GM23338 (cell line): ENCODE data around the gene TMEM244. TPM values are rescaled to one million over a fixed set of nuclear protein-coding genes. Genes with fewer than 3 reads are reported as not detected.

Source experiments
- ATAC-seq: fragments of 200-7000 bp; cut with Tn5 transposase; 3 replicates; pipeline ENCODE4 v1.9.1; 2020
- DNase-seq: peaks from one replicate; pipeline ENCODE4 v3.0.0-alpha.2; 2015; ENCODE audit warnings: low spot score
- H2AFZ ChIP-seq: fragments of 200-600 bp; sonication (generic); 2 replicates; pipeline ENCODE4 v1.8.0; 2016; ENCODE audit warnings: antibody characterized with exemption, mild to moderate bottlenecking, moderate library complexity
- H3F3A ChIP-seq: fragments of 200-600 bp; sonication (generic); replicated peaks from 2 replicates; pipeline ENCODE4 v1.8.0; 2017; ENCODE audit warnings: antibody characterized with exemption, mixed run types, low read depth
- H3K27ac ChIP-seq: fragments of 200-600 bp; sonication (generic); 2 replicates; pipeline ENCODE4 v1.6.1; 2016; ENCODE audit warnings: low read depth
- H3K27me3 ChIP-seq: fragments of 200-600 bp; sonication (generic); 2 replicates; pipeline ENCODE4 v1.8.0; 2016; ENCODE audit warnings: mild to moderate bottlenecking, mixed run types, moderate library complexity; ENCODE audit not compliant: insufficient read depth
- H3K36me3 ChIP-seq: fragments of 200-600 bp; sonication (generic); 2 replicates; pipeline ENCODE4 v1.8.0; 2016; ENCODE audit warnings: mild to moderate bottlenecking; ENCODE audit not compliant: insufficient read depth
- H3K4me1 ChIP-seq: fragments of 200-600 bp; sonication (generic); 2 replicates; pipeline ENCODE4 v1.8.0; 2016; ENCODE audit warnings: mild to moderate bottlenecking, moderate library complexity; ENCODE audit not compliant: insufficient read depth
- H3K4me2 ChIP-seq: fragments of 200-600 bp; sonication (generic); 2 replicates; pipeline ENCODE4 v1.7.1; 2017; ENCODE audit warnings: mixed run types
- H3K4me3 ChIP-seq: fragments of 200-600 bp; sonication (generic); 2 replicates; pipeline ENCODE4 v1.6.1; 2016; ENCODE audit warnings: mixed run types
- H3K79me2 ChIP-seq: fragments of 200-600 bp; sonication (generic); replicated peaks from 2 replicates; pipeline ENCODE4 v1.8.0; 2017; ENCODE audit warnings: mild to moderate bottlenecking; ENCODE audit not compliant: insufficient read depth
- H3K9me2 ChIP-seq: fragments of 200-600 bp; sonication (generic); 2 replicates; pipeline ENCODE4 v1.8.0; 2017; ENCODE audit not compliant: insufficient read depth
- H4K20me1 ChIP-seq: fragments of 200-600 bp; sonication (generic); replicated peaks from 2 replicates; pipeline ENCODE4 v1.8.0; 2017; ENCODE audit warnings: mild to moderate bottlenecking; ENCODE audit not compliant: insufficient read depth
- H3K27ac Mint-ChIP-seq: 2 replicates; pipeline ENCODE4 v1.8.0; 2020; ENCODE audit warnings: inconsistent platforms, mild to moderate bottlenecking, moderate library complexity, mixed read lengths
- H3K27me3 Mint-ChIP-seq: 3 replicates; pipeline ENCODE4 v1.8.0; 2022; ENCODE audit warnings: low read depth, mild to moderate bottlenecking, moderate library complexity, mixed read lengths, inconsistent platforms; ENCODE audit not compliant: insufficient read depth, poor library complexity
- H3K36me3 Mint-ChIP-seq: 3 replicates; pipeline ENCODE4 v1.8.0; 2021; ENCODE audit warnings: low read depth, mild to moderate bottlenecking, inconsistent platforms, moderate library complexity, mixed read lengths
- H3K4me1 Mint-ChIP-seq: 3 replicates; pipeline ENCODE4 v1.8.0; 2020; ENCODE audit warnings: mild to moderate bottlenecking, inconsistent platforms, mixed read lengths
- H3K4me3 Mint-ChIP-seq: 3 replicates; pipeline ENCODE4 v1.8.0; 2021; ENCODE audit warnings: moderate library complexity, mild to moderate bottlenecking, inconsistent platforms, mixed read lengths
- H3K9me3 Mint-ChIP-seq: 3 replicates; pipeline ENCODE4 v1.8.0; 2020; ENCODE audit warnings: moderate library complexity, mild to moderate bottlenecking, inconsistent platforms, mixed read lengths
- CREB1 ChIP-seq: fragments of 250-450 bp; sonication (Bioruptor Pico); IDR thresholded peaks from 2 replicates; pipeline ENCODE4 v1.5.0; 2020; ENCODE audit warnings: low read depth, mild to moderate bottlenecking, moderate library complexity
- ETS1 ChIP-seq: IDR thresholded peaks from 2 replicates; pipeline ENCODE4 v1.6.1; 2016; ENCODE audit warnings: antibody characterized with exemption
- EZH2 ChIP-seq: fragments of 200-600 bp; sonication (generic); IDR thresholded peaks from one replicate; pipeline ENCODE4 v1.8.0; 2017; ENCODE audit warnings: antibody characterized with exemption, mild to moderate bottlenecking, low read depth; ENCODE audit not compliant: unreplicated experiment
- EZH2phosphoT487 ChIP-seq: fragments of 200-600 bp; sonication (generic); IDR thresholded peaks from one replicate; pipeline ENCODE4 v1.8.1; 2018; ENCODE audit warnings: antibody characterized with exemption; ENCODE audit not compliant: unreplicated experiment
- JUNB ChIP-seq: IDR thresholded peaks from one replicate; pipeline ENCODE4 v1.6.1; 2016; ENCODE audit warnings: antibody characterized with exemption; ENCODE audit not compliant: unreplicated experiment
- NANOG ChIP-seq: IDR thresholded peaks from 2 replicates; pipeline ENCODE4 v1.6.1; 2016; ENCODE audit warnings: antibody characterized with exemption, borderline replicate concordance
- POLR2AphosphoS5 ChIP-seq: IDR thresholded peaks from 2 replicates; pipeline ENCODE4 v1.6.1; 2016; ENCODE audit warnings: antibody characterized with exemption, low read depth
- REST ChIP-seq: IDR thresholded peaks from one replicate; pipeline ENCODE4 v1.6.1; 2018; ENCODE audit warnings: antibody characterized with exemption; ENCODE audit not compliant: unreplicated experiment
- STAT1 ChIP-seq: IDR thresholded peaks from one replicate; pipeline ENCODE4 v1.6.1; 2016; ENCODE audit warnings: antibody characterized with exemption; ENCODE audit not compliant: unreplicated experiment
- ZNF114 ChIP-seq: fragments of 250-450 bp; sonication (Bioruptor Pico); IDR thresholded peaks from 2 replicates; pipeline ENCODE4 v1.5.0; 2020; ENCODE audit warnings: mild to moderate bottlenecking, moderate library complexity
- ZNF331 ChIP-seq: fragments of 250-450 bp; sonication (Bioruptor Pico); IDR thresholded peaks from 2 replicates; pipeline ENCODE4 v1.5.0; 2020; ENCODE audit warnings: low read depth, mild to moderate bottlenecking, moderate library complexity
- polyA plus RNA-seq: library from polyadenylated mRNA; unstranded; fragments of >200 nt; fragmentation: Nextera tagmentation; extraction: Ambion mirVana; gene quantifications from 2 replicates; pipeline ENCODE4 v1.2.1, GENCODE V29; 2016
- total RNA-seq: library from RNA; depleted of rRNA; stranded (reverse); fragments of >200 nt; shearing (Covaris generic); gene quantifications from 2 replicates; pipeline ENCODE4 v1.2.3, GENCODE V29; 2014
- TF ChIP-seq, protein P1 (sequence below): fragments of 250-450 bp; sonication (Bioruptor Pico); IDR thresholded peaks from 2 replicates; pipeline ENCODE4 v1.5.0; 2020; ENCODE audit warnings: mild to moderate bottlenecking, moderate library complexity
- TF ChIP-seq, protein P2 (sequence below), 2 experiments: fragments of 200-600 bp in 1 of 2; sonication (generic) in 1 of 2; conservative IDR thresholded peaks; 2 replicates each; pipeline versions ENCODE4 v1.5.1 to v1.6.1; 2016 to 2017; ENCODE audit warnings: antibody characterized with exemption in 2 of 2, low read depth in 2 of 2, mild to moderate bottlenecking in 2 of 2, moderate library complexity in 1 of 2

TMEM244 gene
- total and polyA plus RNA-seq, 2 experiments from 2014 or later: not detected

GRCh38 chr6:129852257-129852858 lies 8.8 kb downstream of the TMEM244 start:
- Histone ChIP-seq H4K20me1 (no peaks in the 10 kb centered on the region), H3K4me2 (no peak overlapping the region), H3K9me2 (no peaks in the 10 kb centered on the region), H3K4me3 (no peak overlapping the region), H3K36me3 (no peaks in the 10 kb centered on the region), H3K4me1 (no peaks in the 10 kb centered on the region), H3K79me2 (no peaks in the 10 kb centered on the region), H2AFZ (no peak overlapping the region), H3F3A (no peaks in the 10 kb centered on the region), H3K27me3 (no peaks in the 10 kb centered on the region), H3K27ac (no peak overlapping the region)
- no peaks in the 10 kb centered on the region for H3K27me3 Mint-ChIP-seq
- DNase-seq (no peak), ATAC-seq (no peak)
- H3K4me1 Mint-ChIP-seq: peaks cover 8% of the 10 kb centered on the region
- no peak overlapping the region for H3K4me3 Mint-ChIP-seq
- no peaks in the 10 kb centered on the region for H3K9me3 Mint-ChIP-seq
- H3K36me3 Mint-ChIP-seq: no peaks in the 10 kb centered on the region
- no peak overlapping the region for H3K27ac Mint-ChIP-seq
- TF ChIP-seq, protein P1, sequence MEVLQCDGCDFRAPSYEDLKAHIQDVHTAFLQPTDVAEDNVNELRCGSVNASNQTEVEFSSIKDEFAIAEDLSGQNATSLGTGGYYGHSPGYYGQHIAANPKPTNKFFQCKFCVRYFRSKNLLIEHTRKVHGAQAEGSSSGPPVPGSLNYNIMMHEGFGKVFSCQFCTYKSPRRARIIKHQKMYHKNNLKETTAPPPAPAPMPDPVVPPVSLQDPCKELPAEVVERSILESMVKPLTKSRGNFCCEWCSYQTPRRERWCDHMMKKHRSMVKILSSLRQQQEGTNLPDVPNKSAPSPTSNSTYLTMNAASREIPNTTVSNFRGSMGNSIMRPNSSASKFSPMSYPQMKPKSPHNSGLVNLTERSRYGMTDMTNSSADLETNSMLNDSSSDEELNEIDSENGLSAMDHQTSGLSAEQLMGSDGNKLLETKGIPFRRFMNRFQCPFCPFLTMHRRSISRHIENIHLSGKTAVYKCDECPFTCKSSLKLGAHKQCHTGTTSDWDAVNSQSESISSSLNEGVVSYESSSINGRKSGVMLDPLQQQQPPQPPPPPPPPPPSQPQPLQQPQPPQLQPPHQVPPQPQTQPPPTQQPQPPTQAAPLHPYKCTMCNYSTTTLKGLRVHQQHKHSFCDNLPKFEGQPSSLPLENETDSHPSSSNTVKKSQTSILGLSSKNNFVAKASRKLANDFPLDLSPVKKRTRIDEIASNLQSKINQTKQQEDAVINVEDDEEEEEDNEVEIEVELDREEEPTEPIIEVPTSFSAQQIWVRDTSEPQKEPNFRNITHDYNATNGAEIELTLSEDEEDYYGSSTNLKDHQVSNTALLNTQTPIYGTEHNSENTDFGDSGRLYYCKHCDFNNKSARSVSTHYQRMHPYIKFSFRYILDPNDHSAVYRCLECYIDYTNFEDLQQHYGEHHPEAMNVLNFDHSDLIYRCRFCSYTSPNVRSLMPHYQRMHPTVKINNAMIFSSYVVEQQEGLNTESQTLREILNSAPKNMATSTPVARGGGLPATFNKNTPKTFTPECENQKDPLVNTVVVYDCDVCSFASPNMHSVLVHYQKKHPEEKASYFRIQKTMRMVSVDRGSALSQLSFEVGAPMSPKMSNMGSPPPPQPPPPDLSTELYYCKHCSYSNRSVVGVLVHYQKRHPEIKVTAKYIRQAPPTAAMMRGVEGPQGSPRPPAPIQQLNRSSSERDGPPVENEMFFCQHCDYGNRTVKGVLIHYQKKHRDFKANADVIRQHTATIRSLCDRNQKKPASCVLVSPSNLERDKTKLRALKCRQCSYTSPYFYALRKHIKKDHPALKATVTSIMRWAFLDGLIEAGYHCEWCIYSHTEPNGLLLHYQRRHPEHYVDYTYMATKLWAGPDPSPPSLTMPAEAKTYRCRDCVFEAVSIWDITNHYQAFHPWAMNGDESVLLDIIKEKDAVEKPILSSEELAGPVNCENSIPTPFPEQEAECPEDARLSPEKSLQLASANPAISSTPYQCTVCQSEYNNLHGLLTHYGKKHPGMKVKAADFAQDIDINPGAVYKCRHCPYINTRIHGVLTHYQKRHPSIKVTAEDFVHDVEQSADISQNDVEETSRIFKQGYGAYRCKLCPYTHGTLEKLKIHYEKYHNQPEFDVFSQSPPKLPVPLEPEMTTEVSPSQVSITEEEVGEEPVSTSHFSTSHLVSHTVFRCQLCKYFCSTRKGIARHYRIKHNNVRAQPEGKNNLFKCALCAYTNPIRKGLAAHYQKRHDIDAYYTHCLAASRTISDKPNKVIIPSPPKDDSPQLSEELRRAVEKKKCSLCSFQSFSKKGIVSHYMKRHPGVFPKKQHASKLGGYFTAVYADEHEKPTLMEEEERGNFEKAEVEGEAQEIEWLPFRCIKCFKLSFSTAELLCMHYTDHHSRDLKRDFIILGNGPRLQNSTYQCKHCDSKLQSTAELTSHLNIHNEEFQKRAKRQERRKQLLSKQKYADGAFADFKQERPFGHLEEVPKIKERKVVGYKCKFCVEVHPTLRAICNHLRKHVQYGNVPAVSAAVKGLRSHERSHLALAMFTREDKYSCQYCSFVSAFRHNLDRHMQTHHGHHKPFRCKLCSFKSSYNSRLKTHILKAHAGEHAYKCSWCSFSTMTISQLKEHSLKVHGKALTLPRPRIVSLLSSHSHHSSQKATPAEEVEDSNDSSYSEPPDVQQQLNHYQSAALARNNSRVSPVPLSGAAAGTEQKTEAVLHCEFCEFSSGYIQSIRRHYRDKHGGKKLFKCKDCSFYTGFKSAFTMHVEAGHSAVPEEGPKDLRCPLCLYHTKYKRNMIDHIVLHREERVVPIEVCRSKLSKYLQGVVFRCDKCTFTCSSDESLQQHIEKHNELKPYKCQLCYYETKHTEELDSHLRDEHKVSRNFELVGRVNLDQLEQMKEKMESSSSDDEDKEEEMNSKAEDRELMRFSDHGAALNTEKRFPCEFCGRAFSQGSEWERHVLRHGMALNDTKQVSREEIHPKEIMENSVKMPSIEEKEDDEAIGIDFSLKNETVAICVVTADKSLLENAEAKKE (CRISPR knock-in tag): no peak
- TF ChIP-seq EZH2phosphoT487 (no peak), ZNF331 (CRISPR knock-in tag) (no peak), STAT1 (no peak), ETS1 (no peak), ZNF114 (CRISPR knock-in tag) (no peak), CREB1 (no peak), NANOG (no peak), JUNB (no peak), POLR2AphosphoS5 (no peak), REST (no peak), EZH2 (no peak)
- TF ChIP-seq, protein P2, sequence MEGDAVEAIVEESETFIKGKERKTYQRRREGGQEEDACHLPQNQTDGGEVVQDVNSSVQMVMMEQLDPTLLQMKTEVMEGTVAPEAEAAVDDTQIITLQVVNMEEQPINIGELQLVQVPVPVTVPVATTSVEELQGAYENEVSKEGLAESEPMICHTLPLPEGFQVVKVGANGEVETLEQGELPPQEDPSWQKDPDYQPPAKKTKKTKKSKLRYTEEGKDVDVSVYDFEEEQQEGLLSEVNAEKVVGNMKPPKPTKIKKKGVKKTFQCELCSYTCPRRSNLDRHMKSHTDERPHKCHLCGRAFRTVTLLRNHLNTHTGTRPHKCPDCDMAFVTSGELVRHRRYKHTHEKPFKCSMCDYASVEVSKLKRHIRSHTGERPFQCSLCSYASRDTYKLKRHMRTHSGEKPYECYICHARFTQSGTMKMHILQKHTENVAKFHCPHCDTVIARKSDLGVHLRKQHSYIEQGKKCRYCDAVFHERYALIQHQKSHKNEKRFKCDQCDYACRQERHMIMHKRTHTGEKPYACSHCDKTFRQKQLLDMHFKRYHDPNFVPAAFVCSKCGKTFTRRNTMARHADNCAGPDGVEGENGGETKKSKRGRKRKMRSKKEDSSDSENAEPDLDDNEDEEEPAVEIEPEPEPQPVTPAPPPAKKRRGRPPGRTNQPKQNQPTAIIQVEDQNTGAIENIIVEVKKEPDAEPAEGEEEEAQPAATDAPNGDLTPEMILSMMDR (conservative IDR thresholded peaks at IDR 0.05; ENCODE audit: low read depth in 2 of 2): no peak
